ENCODE results near the gene ANGEL1. TPM values are rescaled to one million over a fixed set of nuclear protein-coding genes. Genes with fewer than 3 reads are reported as not detected.

Gene ANGEL1
- total RNA-seq, 2 experiments from 2014 or later, result 17.6 to 33.7 TPM

- no TSS peak for BruUV-seq (replicated peaks)
- intact Hi-C loops (cut with micrococcal nuclease; ENCODE audit: unreplicated experiment), result loop anchor here (2.0 kb wide), 1 partner anchor 67 kb away; no protein-coding TSS in a partner anchor
- no peak overlapping the region for H3K4me3 ChIP-seq (ENCODE audit: low read depth, low read length, poor library complexity, severe bottlenecking)
Observed at GRCh38 chr14:76777721-76778120, 35.0 kb downstream of the ANGEL1 start.

DNA sequence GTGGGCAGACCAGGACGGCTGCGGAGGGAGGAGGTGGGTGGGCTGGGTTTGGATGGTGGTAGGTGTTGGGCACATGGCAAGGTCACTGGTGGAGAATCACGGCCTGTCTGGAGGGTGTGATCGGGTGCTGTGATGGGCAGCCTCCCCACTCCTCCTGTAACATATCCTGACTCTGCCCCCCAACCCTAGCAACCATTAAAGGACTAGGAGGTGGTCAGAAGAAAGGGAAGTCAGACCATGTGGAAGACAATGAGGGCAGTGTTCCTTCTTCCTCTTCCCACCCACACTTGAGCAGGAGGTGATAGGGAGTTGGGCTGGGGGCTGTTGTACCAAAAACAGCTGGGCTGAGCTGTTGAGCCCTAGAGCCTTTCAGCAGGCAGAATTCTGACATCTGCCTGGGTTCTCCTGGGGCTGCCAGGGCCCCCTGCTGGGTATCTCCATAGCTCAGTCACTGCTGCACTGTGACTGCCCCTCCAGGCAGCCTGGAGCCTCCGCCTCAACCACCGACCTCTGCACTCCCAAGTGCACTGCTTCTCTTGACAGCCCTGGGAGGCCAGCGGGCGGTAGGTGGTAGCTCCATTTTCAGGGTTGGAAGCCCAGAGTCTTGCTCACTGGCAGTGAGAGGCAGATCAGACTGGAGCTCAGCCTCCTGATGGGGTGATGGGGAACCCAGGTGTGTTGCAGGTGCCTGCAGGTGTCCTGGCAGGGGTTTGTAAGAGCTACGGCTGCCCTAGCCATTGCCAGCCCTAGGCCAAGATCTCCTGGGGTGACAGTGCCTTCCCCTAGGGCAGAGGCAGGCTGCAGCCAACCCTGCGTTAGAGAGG lies 36.0 kb downstream of the ANGEL1 start:
- intact Hi-C loops (cut with micrococcal nuclease; ENCODE audit: unreplicated experiment), result loop anchor here (2.0 kb wide), 1 partner anchor 66 kb away; no protein-coding TSS in a partner anchor
- Histone ChIP-seq H3K9me2 (ENCODE audit: insufficient read depth, low read length) (no peaks in the 10 kb centered on the region), H4K20me1 (ENCODE audit: insufficient read depth, low read length) (no peaks in the 10 kb centered on the region), H3K4me2 (ENCODE audit: low read length) (no peak overlapping the region), H3K36me3 (ENCODE audit: insufficient read depth, low read length) (no peaks in the 10 kb centered on the region), H3K9me3 (ENCODE audit: low read length) (no peaks in the 10 kb centered on the region), H3K4me1 (ENCODE audit: insufficient read depth, low read length, poor library complexity, severe bottlenecking) (no peaks in the 10 kb centered on the region), H3K79me2 (ENCODE audit: insufficient read depth, low read depth, low read length) (no peaks in the 10 kb centered on the region), H3K4me3 (ENCODE audit: low read depth, low read length, poor library complexity, severe bottlenecking) (no peak overlapping the region), H3K27ac (ENCODE audit: low read depth, low read length, poor library complexity, severe bottlenecking) (no peak overlapping the region), H2AFZ (ENCODE audit: low read length) (no peak overlapping the region)
- POLR2A ChIA-PET, result interaction anchor here (0.5 kb wide), 1 partner anchor 130 kb away, joined by 3 read pairs; no protein-coding TSS in a partner anchor
- CTCF ChIA-PET (ENCODE audit: unreplicated experiment), result interaction anchor here (0.8 to 0.9 kb wide), 2 partner anchors 66 to 70 kb away, joined by 3 to 5 read pairs; no protein-coding TSS in a partner anchor
- no peak for TF ChIP-seq EZH2phosphoT487 (IDR thresholded peaks at IDR 0.05; ENCODE audit: borderline replicate concordance, low read depth, low read length)
- TF ChIP-seq, protein P1, sequence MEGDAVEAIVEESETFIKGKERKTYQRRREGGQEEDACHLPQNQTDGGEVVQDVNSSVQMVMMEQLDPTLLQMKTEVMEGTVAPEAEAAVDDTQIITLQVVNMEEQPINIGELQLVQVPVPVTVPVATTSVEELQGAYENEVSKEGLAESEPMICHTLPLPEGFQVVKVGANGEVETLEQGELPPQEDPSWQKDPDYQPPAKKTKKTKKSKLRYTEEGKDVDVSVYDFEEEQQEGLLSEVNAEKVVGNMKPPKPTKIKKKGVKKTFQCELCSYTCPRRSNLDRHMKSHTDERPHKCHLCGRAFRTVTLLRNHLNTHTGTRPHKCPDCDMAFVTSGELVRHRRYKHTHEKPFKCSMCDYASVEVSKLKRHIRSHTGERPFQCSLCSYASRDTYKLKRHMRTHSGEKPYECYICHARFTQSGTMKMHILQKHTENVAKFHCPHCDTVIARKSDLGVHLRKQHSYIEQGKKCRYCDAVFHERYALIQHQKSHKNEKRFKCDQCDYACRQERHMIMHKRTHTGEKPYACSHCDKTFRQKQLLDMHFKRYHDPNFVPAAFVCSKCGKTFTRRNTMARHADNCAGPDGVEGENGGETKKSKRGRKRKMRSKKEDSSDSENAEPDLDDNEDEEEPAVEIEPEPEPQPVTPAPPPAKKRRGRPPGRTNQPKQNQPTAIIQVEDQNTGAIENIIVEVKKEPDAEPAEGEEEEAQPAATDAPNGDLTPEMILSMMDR (conservative IDR thresholded peaks at IDR 0.05; ENCODE audit: low read length), result peak; percentile 57
- no TSS peak for BruUV-seq (replicated peaks)
- peak; percentile 23 for DNase-seq (ENCODE audit: low spot score)

More at GRCh38 chr14:76777721-76778120, 35.0 kb downstream of the ANGEL1 start:
- Histone ChIP-seq H3K9me2 (ENCODE audit: insufficient read depth, low read length) (no peaks in the 10 kb centered on the region), H2AFZ (ENCODE audit: low read length) (no peak overlapping the region), H3K36me3 (ENCODE audit: insufficient read depth, low read length) (peaks cover 8% of the 10 kb centered on the region; the same call in 1 of the 2 replicates), H3K4me2 (ENCODE audit: low read length) (no peak overlapping the region), H3K4me1 (ENCODE audit: insufficient read depth, low read length, poor library complexity, severe bottlenecking) (no peaks in the 10 kb centered on the region), H4K20me1 (ENCODE audit: insufficient read depth, low read length) (no peaks in the 10 kb centered on the region), H3K9me3 (ENCODE audit: low read length) (no peaks in the 10 kb centered on the region), H3K27ac (ENCODE audit: low read depth, low read length, poor library complexity, severe bottlenecking) (no peak overlapping the region), H3K79me2 (ENCODE audit: insufficient read depth, low read depth, low read length) (no peaks in the 10 kb centered on the region)
- DNase-seq (ENCODE audit: low spot score), result no peak
- CTCF ChIA-PET (ENCODE audit: unreplicated experiment), result no interaction called here
- POLR2A ChIA-PET, result no interaction called here
- TF ChIP-seq, protein P1 (conservative IDR thresholded peaks at IDR 0.05; ENCODE audit: low read length), result no peak

All from OCI-LY7 (cell line).